Fibroblast of skin of left biceps (primary cell): Measurements from ENCODE around the gene FOCAD.
A peak's percentile ranks its signal among the peaks of the same experiment; 100 is the strongest.

ENCODE experiments used
- DNase-seq, 2 experiments: peaks; one replicate each; pipeline ENCODE4 v3.0.0-alpha.2; 2013; ENCODE audit warnings: low read depth in 2 of 2

FOCAD gene

DNA sequence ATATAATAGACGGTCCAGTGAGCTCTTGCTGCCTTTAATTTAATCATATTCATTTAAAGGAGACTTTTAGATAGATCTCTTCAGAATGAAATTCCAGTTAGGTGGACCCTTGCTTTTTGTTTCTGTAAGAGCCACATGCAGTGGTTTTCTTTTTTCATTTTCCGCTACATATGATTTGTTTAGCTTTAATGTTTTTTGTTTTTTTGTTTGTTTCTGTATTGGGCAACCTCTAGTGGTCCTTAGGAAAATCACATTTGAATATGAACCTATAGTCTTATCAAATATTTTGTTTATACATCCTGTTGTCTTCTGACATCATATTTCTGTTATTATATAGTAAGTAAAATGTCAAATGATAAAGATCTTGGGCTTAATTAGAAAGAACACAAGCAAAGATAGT, 196.6 kb downstream of the FOCAD start:
- no peak for DNase-seq

GRCh38 chr9:20884985-20885593, 201.0 kb downstream of the FOCAD start:
- no peak for DNase-seq

DNA sequence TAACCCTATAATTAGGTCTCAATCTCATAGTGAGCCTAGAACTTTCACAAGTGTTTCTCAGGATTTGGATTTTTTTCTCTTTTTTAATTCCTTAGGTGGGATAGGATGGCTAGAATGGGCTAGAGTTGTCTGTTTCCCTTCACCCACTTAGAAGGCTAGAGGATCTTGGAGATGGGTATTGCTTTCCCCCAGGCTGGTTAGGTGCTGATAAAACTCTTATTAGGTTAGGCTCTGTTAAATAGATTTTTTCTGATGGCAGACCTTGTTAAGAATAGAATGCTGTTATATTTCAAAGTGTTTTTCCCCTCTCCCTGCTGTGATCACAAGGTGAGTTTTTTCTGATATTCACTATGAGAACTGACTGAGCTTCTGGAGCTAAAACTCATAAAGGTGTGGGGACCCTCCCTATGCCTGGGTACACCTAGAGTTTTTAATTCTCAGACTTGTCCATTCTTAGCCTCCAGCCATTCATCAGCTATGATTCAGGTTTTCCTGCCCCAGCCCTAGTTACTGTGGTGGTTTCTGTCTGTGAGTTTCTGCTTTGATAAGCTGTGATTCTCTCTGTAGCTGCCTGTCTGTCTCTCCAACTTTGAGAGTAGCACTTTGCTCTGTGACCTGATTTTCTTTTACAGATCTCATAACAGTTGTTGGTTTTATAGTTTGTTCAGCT, 215.0 kb downstream of the FOCAD start:
- no peak for DNase-seq

- no peak for DNase-seq
These were observed 219.2 kb downstream of the FOCAD start for GRCh38 chr9:20903212-20903611.

GRCh38 chr9:20904995-20905394, 220.9 kb downstream of the FOCAD start:
- DNase-seq = no peak

DNA sequence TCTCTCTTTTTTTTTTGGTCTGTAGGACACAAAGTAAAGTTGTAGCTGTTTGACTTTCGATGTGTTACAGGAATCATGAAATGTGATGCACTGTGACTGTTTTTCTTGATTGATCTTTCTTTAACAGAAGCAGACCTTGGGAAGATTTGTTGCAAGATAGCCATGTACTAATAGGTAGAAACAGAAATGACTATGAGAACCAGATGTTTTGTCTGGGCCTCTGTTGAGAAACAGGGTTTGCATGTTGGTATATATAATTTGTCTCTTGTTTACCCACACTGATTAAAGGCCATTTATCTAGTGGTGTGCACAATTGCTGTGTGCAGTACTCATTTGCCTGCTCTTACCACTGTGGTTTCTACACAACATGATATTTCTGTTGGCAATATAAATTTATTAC, 222.3 kb downstream of the FOCAD start:
- DNase-seq = peak in 1 of 2 experiments; percentile 4

DNA sequence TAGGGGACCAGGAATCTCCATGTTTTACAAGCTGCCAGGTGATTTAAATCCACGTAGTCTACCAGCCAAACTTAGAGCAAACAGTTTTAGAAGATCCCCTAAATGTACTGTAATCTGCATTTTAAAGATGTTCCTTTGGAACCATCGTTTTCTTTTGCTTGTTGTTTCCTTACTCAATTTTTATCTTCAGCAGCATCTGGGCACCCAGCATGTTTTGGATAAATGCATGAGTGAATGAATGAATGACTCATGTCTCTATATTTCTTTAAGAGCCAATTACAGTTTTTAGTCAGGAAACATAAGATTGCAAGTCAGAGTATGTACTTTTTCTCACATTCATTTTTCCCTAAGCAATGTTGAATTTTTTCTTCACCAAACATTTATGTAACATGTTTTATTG, 224.4 kb downstream of the FOCAD start:
- DNase-seq = no peak

- DNase-seq = no peak
These were observed 230.5 kb downstream of the FOCAD start for GRCh38 chr9:20914556-20914955.

- DNase-seq = no peak
These were observed 237.3 kb downstream of the FOCAD start for GRCh38 chr9:20921362-20921761.

DNA sequence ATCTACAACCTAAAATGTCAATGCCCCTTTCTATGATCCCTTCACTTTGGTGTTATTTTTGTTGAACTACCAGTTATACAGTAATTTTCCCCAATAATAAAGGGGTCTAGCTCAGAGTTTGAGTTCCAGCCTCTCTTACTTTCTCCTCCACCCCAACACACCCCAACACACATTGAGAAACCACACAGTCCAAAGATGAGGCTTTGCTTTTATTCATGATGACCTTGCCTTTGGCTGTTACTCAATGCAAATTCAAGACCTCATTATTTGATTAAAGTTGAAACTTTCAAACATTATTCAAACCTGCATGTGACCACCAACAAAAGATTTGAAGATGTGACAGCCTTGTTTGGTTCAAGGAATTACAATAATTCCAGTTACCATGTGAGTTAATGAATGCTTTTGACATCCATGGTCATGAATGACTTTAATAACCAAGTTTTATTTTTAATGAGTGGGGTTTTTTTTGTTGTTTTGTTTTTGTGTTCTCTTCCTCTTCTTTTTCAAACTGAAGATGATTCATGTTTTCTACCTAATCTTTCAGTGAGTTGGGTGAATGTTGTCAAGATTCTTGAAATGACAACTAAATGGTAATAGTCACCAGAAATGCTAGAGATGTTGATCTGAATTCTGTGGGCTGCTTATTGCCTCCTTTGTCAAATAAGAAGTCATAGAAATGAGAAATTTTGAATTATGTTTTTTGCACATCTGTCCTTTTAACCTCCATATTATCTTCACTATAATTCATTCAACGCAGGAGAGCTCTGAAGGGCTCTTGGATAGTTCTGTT, 241.4 kb downstream of the FOCAD start:
- DNase-seq = no peak

GRCh38 chr9:20929276-20929675, 245.2 kb downstream of the FOCAD start:
- no peak for DNase-seq

DNA sequence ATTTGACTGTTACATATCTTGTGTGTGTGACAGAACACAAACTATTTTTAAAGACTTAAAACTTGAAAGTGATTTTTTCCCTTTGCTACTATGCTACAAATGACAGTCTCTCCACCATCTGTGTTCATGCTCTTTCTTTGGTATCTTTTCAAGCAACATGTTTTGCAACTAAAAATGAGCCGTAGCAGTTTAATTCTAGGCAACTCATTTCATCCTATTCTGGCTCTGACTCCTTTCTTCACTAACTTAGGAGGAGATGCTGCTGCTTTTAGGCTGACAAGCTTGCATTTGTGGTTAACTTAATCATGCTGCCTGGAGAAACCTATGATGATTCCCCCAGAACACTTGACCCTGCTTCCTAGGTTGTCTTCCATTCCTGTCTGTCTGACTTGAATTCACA, 246.8 kb downstream of the FOCAD start:
- no peak for DNase-seq

DNA sequence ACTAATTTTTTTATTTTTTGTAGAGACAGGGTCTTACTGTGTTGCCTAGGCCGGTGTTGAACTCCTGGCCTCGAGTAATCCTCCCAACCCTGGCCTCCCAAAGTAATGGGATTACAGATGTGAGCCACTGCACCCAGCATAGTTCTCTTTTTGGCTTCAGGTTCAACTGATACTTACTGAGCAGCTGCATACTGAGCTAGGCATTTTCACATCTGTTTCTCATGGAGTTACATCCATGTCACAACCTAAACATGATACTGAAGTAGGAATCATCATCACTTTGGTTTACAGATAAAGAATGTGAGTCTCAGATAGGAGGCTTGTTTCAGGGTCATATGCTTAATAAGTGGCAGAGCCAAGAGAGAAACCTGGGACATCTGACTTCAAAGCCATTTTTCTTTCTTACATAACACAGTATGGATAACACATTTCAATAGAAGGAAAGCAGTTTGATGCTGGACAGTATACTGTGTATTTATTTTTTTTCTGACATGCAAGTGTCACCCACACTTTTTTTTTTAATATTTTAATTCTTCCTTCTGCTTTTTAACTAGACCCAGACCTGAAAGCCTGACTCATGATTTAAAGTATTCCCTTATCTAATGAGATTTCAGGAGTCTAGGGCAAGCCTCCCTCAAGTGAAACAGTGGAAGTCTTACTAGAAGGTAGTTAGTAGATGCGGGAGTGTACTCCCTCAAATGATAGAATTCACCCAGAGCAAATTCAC, 256.6 kb downstream of the FOCAD start:
- DNase-seq = peak in 1 of 2 experiments; percentile 10

GRCh38 chr9:20941174-20941690, 257.2 kb downstream of the FOCAD start:
- peak in 1 of 2 experiments; percentile 17 for DNase-seq

DNA sequence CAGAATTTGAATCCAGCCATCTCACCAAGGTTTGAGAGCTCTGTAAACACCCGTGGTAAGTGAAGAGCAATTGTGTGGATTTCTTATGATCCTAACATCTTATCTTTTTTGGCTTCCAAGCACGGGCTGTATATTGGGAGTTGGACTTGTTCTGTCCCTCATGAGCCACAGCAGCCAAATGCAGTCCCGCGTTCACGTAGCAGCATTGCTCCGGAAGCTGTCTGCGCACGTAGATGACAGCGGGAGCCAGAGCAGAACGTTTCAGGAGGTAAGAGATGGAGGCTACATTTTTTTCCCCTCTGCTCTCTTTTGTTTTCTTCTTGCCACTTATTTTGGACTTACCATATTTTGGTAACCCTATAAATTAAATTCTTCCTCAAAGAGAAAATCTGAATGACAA, 260.4 kb downstream of the FOCAD start:
- no peak for DNase-seq

DNA sequence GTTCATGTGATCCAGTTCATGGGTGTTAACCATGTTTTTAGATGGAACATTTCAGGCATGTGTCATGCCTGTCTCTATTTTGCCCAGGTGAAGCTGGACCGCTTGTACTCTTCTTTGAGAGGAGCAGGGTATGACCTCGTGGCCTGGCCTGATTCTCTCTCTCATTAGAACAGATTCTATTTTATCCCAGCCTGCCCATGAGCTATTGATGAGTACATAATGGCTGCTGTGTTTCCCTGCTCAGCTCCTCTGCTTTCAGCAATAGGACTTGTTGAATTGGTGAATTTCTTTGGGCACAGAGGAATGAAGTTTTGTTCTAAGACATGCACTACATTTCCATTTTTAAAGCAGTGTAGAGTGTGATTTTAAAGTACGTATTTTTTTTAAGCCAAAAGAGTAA, 261.2 kb downstream of the FOCAD start:
- DNase-seq = no peak

DNA sequence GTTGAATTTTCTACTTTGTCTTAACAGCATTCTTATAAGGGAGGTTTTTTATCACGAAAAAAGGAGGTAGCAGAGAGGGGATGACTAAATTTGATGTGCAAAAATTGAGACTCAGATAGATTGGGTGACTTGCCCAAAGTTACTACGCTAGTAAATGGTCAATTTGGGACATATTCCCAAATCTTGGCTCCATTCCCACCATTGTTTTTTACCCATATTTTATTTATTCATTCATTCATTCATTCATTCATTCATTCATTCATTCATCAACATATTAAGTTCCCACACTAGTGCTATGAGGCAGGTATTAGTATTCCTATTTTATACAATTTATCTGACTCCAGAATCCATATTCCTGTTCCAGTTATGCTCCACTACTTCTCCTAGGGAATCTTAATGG, 261.8 kb downstream of the FOCAD start:
- no peak for DNase-seq

DNA sequence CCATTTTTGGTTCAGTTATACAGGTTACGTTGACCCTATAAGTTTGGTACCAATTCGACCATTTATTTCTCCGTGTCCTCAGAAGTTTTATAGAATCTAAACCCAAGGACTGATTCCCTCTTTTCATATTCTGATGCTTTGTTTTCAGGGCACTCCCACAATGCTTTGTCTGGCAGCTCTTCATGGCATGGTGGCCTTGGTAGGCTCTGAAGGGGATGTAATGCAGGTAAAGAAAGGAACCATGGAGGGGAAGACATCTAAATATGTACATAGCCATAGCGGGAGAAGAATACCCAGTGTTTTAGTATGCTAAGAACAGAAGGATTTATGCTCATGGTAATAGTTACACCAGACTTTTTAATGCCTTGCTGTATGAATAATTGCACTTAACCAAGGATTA, 264.6 kb downstream of the FOCAD start:
- no peak for DNase-seq

DNA sequence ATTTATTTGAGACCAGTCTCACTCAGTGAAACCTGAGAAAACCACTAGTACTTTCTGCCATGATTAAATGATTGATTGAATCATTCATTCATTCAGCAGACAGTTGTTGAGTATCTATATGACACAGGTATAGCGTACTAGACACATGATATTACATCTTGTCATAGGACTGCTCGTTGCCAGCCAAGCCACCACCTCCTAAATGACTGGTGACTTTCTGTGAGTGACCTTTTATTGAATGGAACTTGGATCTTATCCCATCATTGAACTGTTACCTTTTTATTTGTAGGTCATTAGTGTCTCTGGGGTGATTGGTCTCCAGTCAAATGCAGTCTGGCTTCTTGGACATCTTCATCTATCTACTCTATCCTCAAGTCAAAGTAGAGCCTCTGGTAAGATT, 266.6 kb downstream of the FOCAD start:
- DNase-seq = no peak

DNA sequence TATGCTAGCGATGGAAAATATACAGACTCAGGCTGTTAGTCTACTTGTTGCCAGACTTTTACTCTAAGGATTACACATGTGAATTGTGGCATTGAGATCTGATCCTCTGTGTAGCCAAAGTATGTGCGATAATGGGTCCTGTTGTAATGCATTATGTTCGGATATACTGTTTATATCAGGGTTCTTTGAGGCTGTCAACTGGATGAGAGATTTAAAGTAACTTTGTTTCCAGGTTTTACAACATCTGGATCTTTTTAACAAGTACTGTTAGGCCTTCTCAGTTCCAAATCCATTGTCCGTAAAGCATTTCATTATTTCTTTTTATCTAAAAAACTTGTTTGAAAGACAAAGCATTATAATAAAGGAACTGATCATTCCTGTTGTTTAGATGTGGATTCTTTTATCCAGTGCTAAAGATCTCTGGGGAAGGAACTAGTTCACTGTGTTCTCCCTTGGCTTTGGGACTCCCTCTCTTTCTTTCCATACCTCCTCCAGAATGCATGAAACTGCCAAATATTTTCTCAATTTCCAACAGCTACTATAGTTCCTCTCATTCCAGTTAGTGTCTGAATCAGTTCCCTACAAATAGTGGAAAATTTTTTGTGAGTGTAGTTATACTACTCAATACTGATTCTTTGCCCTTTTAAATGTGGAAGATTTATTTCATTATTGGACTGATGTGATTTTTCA, 278.6 kb downstream of the FOCAD start:
- peak in 1 of 2 experiments; percentile 4 for DNase-seq

DNA sequence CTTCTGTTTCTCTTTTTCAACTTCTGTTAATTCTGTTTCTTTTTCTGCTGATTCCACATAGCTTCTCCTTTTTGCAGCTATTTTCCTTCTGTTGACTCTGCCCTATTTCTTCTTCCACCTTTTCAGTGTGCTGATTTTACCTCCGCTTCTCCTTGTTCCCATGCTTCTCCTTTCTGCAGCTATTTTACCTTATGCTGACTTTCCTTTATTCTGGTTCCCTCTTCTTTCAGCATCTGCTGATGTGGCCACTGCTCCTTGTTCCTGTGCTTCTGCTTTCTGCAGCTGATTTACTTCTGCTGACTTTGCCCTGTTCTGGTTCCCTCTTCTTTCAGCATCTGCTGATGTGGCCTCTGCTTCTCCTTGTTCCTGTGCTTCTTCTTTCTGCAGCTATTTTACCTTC, 288.6 kb downstream of the FOCAD start:
- no peak for DNase-seq
